Trophoblast cell (in vitro differentiated cells and primary cell): Measurements from ENCODE around the gene SYTL2.
"Not testable (repeated sequence)": the region's sequence is repeated elsewhere in the genome, so short reads cannot be mapped to it uniquely, and the experiment has no call there.

Source experiments
- DNase-seq, 2 donors: peaks; one replicate each; pipeline ENCODE4 v3.0.0-alpha.2; 2016
- H2AFZ ChIP-seq: 2 replicates; pipeline ENCODE4 v1.6.1; 2013; ENCODE audit warnings: low read length, moderate library complexity, mild to moderate bottlenecking; ENCODE audit not compliant: insufficient read depth, poor library complexity
- H2AK5ac ChIP-seq: 2 replicates; pipeline ENCODE4 v1.6.1; 2013; ENCODE audit warnings: mild to moderate bottlenecking, low read length
- H2BK120ac ChIP-seq: 2 replicates; pipeline ENCODE4 v1.6.1; 2013; ENCODE audit warnings: low read length, mild to moderate bottlenecking, moderate library complexity; ENCODE audit not compliant: insufficient read depth, poor library complexity
- H2BK12ac ChIP-seq: 2 replicates; pipeline ENCODE4 v1.6.1; 2013; ENCODE audit warnings: mild to moderate bottlenecking, low read length, moderate library complexity
- H2BK5ac ChIP-seq: 2 replicates; pipeline ENCODE4 v1.6.1; 2013; ENCODE audit warnings: low read length, low read depth, moderate library complexity, mild to moderate bottlenecking; ENCODE audit not compliant: poor library complexity
- H3K14ac ChIP-seq: 2 replicates; pipeline ENCODE4 v1.6.1; 2013; ENCODE audit warnings: mild to moderate bottlenecking, low read length
- H3K18ac ChIP-seq: 2 replicates; pipeline ENCODE4 v1.6.1; 2013; ENCODE audit warnings: mild to moderate bottlenecking, low read length
- H3K23ac ChIP-seq: 2 replicates; pipeline ENCODE4 v1.6.1; 2013; ENCODE audit warnings: low read length
- H3K27ac ChIP-seq: 2 replicates; pipeline ENCODE4 v1.5.1; 2013; ENCODE audit warnings: low read depth, mild to moderate bottlenecking, inconsistent platforms, low read length, moderate library complexity
- H3K27me3 ChIP-seq: 2 replicates; pipeline ENCODE4 v1.6.1; 2013; ENCODE audit warnings: inconsistent platforms, mild to moderate bottlenecking, low read length, moderate library complexity; ENCODE audit not compliant: insufficient read depth
- H3K36me3 ChIP-seq, 2 experiments: 1 replicate in 1 of 2; 2 replicates in 1 of 2; pipeline ENCODE4 v1.6.1; 2013; ENCODE audit warnings: low read length in 2 of 2, mild to moderate bottlenecking in 2 of 2, moderate library complexity in 1 of 2; ENCODE audit not compliant: insufficient read depth in 2 of 2, control insufficient read depth in 1 of 2
- H3K4ac ChIP-seq: 2 replicates; pipeline ENCODE4 v1.6.1; 2013; ENCODE audit warnings: low read depth, mild to moderate bottlenecking, low read length, moderate library complexity
- H3K4me1 ChIP-seq, 2 experiments: 1 replicate in 1 of 2; 2 replicates in 1 of 2; pipeline ENCODE4 v1.6.1; 2013; ENCODE audit warnings: low read length in 2 of 2, mild to moderate bottlenecking in 2 of 2, moderate library complexity in 1 of 2; ENCODE audit not compliant: insufficient read depth in 2 of 2, control insufficient read depth in 1 of 2
- H3K4me2 ChIP-seq: 2 replicates; pipeline ENCODE4 v1.6.1; 2013; ENCODE audit warnings: inconsistent platforms, mild to moderate bottlenecking, low read length, moderate library complexity
- H3K4me3 ChIP-seq: 2 replicates; pipeline ENCODE4 v1.5.1; 2013; ENCODE audit warnings: mild to moderate bottlenecking, low read depth, low read length, inconsistent platforms
- H3K79me1 ChIP-seq: one replicate; pipeline ENCODE4 v1.6.1; 2013; ENCODE audit warnings: low read length
- H3K79me2 ChIP-seq: 2 replicates; pipeline ENCODE4 v1.6.1; 2013; ENCODE audit warnings: low read length, mild to moderate bottlenecking; ENCODE audit not compliant: control insufficient read depth, insufficient read depth, poor library complexity
- H3K9ac ChIP-seq: 2 replicates; pipeline ENCODE4 v1.6.1; 2013; ENCODE audit warnings: mild to moderate bottlenecking, low read length
- H3K9me3 ChIP-seq: 2 replicates; pipeline ENCODE4 v1.6.1; 2013; ENCODE audit warnings: low read depth, mild to moderate bottlenecking, control low read depth, inconsistent platforms, low read length; ENCODE audit not compliant: insufficient read depth
- H4K12ac ChIP-seq: 2 replicates; pipeline ENCODE4 v1.6.1; 2013; ENCODE audit warnings: low read depth, mild to moderate bottlenecking, low read length, moderate library complexity
- H4K8ac ChIP-seq: 2 replicates; pipeline ENCODE4 v1.6.1; 2013; ENCODE audit warnings: low read depth, mild to moderate bottlenecking, low read length, moderate library complexity
- H4K91ac ChIP-seq: one replicate; pipeline ENCODE4 v1.6.1; 2013; ENCODE audit warnings: low read depth, mild to moderate bottlenecking, low read length, moderate library complexity
- WGBS: extraction: QIAGEN DNeasy Blood & Tissue Kit; methylation state at CpG from one replicate; pipeline ENCODE4 v1.1.7; 2013; ENCODE audit warnings: missing lambda C conversion rate; ENCODE audit not compliant: insufficient read length, insufficient coverage; ENCODE audit errors: extremely low coverage; 5-methylcytosine and 5-hydroxymethylcytosine counted together

Gene SYTL2

GRCh38 chr11:85844439-85845123, 33.6 kb upstream of the SYTL2 start:
- no peak overlapping the region for H3K14ac ChIP-seq
- H4K8ac ChIP-seq: no peak overlapping the region
- no peak overlapping the region for H3K9ac ChIP-seq
- no peak overlapping the region for H3K4me2 ChIP-seq
- no peak overlapping the region for H3K23ac ChIP-seq
- H3K18ac ChIP-seq: no peak overlapping the region
- no peaks in the 10 kb centered on the region for H3K27me3 ChIP-seq
- DNase-seq: peak; percentile 70 to 89
- H3K79me1 ChIP-seq: no peaks in the 10 kb centered on the region
- H3K27ac ChIP-seq: peak overlapping the region; percentile 41
- WGBS: no CpG with 5 or more reads among the region's 2 CpGs
- H2BK120ac ChIP-seq: no peak overlapping the region
- no peak overlapping the region for H4K91ac ChIP-seq
- peaks cover 0 to 6% of the 10 kb centered on the region in 2 experiments for H3K4me1 ChIP-seq
- H2BK5ac ChIP-seq: no peak overlapping the region
- H3K36me3 ChIP-seq: no peaks in the 10 kb centered on the region
- H3K4me3 ChIP-seq: no peak overlapping the region
- no peak overlapping the region for H3K4ac ChIP-seq
- no peak overlapping the region for H2AK5ac ChIP-seq
- no peak overlapping the region for H4K12ac ChIP-seq
- no peak overlapping the region for H2BK12ac ChIP-seq
- no peak overlapping the region for H2AFZ ChIP-seq
- H3K9me3 ChIP-seq: no peaks in the 10 kb centered on the region
- H3K79me2 ChIP-seq: no peaks in the 10 kb centered on the region

GRCh38 chr11:85843929-85844328, 33.0 kb upstream of the SYTL2 start:
- no peak overlapping the region for H2BK12ac ChIP-seq
- H3K4me2 ChIP-seq: no peak overlapping the region
- no peak overlapping the region for H2AK5ac ChIP-seq
- no peaks in the 10 kb centered on the region for H3K27me3 ChIP-seq
- no peaks in the 10 kb centered on the region for H3K36me3 ChIP-seq
- H4K8ac ChIP-seq: no peak overlapping the region
- no peak overlapping the region for H4K12ac ChIP-seq
- H3K14ac ChIP-seq: no peak overlapping the region
- H3K18ac ChIP-seq: no peak overlapping the region
- no peak overlapping the region for H3K9ac ChIP-seq
- H3K4me3 ChIP-seq: no peak overlapping the region
- DNase-seq: no peak
- H2AFZ ChIP-seq: no peak overlapping the region
- H3K9me3 ChIP-seq: no peaks in the 10 kb centered on the region
- H2BK5ac ChIP-seq: no peak overlapping the region
- H3K27ac ChIP-seq: no peak overlapping the region
- H3K79me2 ChIP-seq: no peaks in the 10 kb centered on the region
- H3K4ac ChIP-seq: no peak overlapping the region
- no peak overlapping the region for H2BK120ac ChIP-seq
- peaks cover 0 to 6% of the 10 kb centered on the region in 2 experiments for H3K4me1 ChIP-seq
- H3K79me1 ChIP-seq: no peaks in the 10 kb centered on the region
- H3K23ac ChIP-seq: no peak overlapping the region
- H4K91ac ChIP-seq: no peak overlapping the region
- no CpG with 5 or more reads among the region's 3 CpGs for WGBS

- H3K23ac ChIP-seq, H2BK5ac ChIP-seq, H3K4me2 ChIP-seq, H3K4me3 ChIP-seq, H4K8ac ChIP-seq, H2AK5ac ChIP-seq, H3K14ac ChIP-seq, DNase-seq, H3K9ac ChIP-seq, H2BK12ac ChIP-seq, H3K36me3 ChIP-seq, H3K4me1 ChIP-seq, H4K12ac ChIP-seq, H3K27me3 ChIP-seq, H2BK120ac ChIP-seq, H3K79me2 ChIP-seq, H2AFZ ChIP-seq, H3K18ac ChIP-seq, H3K27ac ChIP-seq, H3K4ac ChIP-seq, H3K9me3 ChIP-seq, H4K91ac ChIP-seq, H3K79me1 ChIP-seq: not testable (repeated sequence)
These were observed 30.0 kb upstream of the SYTL2 start for GRCh38 chr11:85840932-85841331.

GRCh38 chr11:85835729-85836128, 24.8 kb upstream of the SYTL2 start:
- H3K4ac ChIP-seq: no peak overlapping the region
- H3K18ac ChIP-seq: no peak overlapping the region
- H3K36me3 ChIP-seq: no peaks in the 10 kb centered on the region
- no peaks in the 10 kb centered on the region for H3K79me1 ChIP-seq
- no CpG with 5 or more reads among the region's 3 CpGs for WGBS
- H2AK5ac ChIP-seq: no peak overlapping the region
- H2BK5ac ChIP-seq: no peak overlapping the region
- H2AFZ ChIP-seq: no peak overlapping the region
- H3K4me2 ChIP-seq: no peak overlapping the region
- H3K14ac ChIP-seq: no peak overlapping the region
- no peaks in the 10 kb centered on the region for H3K4me1 ChIP-seq
- no peak overlapping the region for H4K91ac ChIP-seq
- H3K9me3 ChIP-seq: no peaks in the 10 kb centered on the region
- no peak overlapping the region for H3K23ac ChIP-seq
- no peak overlapping the region for H3K9ac ChIP-seq
- H4K8ac ChIP-seq: no peak overlapping the region
- no peak for DNase-seq
- H3K27me3 ChIP-seq: no peaks in the 10 kb centered on the region
- no peak overlapping the region for H3K27ac ChIP-seq
- H2BK12ac ChIP-seq: no peak overlapping the region
- no peak overlapping the region for H3K4me3 ChIP-seq
- no peak overlapping the region for H4K12ac ChIP-seq
- no peak overlapping the region for H2BK120ac ChIP-seq
- H3K79me2 ChIP-seq: no peaks in the 10 kb centered on the region
